Loucy (cell line): Measurements from ENCODE around the gene SSBP3.

ENCODE experiments used
- H2AFZ ChIP-seq: fragments of 200-600 bp; sonication (generic); 2 replicates; pipeline ENCODE4 v1.6.0; 2016; ENCODE audit warnings: antibody characterized with exemption, mild to moderate bottlenecking, low read length, moderate library complexity
- H3F3A ChIP-seq: fragments of 200-600 bp; 2 replicates; pipeline ENCODE4 v1.6.0; 2016; ENCODE audit warnings: antibody characterized with exemption, low read depth, mild to moderate bottlenecking
- H3K27me3 ChIP-seq: fragments of 200-600 bp; sonication (generic); 2 replicates; pipeline ENCODE4 v1.6.1; 2014; ENCODE audit warnings: low read length, mild to moderate bottlenecking; ENCODE audit not compliant: insufficient read depth, poor library complexity, severe bottlenecking
- H3K36me3 ChIP-seq: fragments of 200-600 bp; sonication (generic); 2 replicates; pipeline ENCODE4 v1.6.1; 2016; ENCODE audit warnings: low read length; ENCODE audit not compliant: insufficient read depth
- H3K4me1 ChIP-seq: fragments of 200-600 bp; sonication (generic); 2 replicates; pipeline ENCODE4 v1.5.1; 2014; ENCODE audit warnings: low read length, mild to moderate bottlenecking; ENCODE audit not compliant: insufficient read depth, poor library complexity, severe bottlenecking
- H3K4me2 ChIP-seq: fragments of 200-600 bp; sonication (generic); 2 replicates; pipeline ENCODE4 v1.6.0; 2014; ENCODE audit warnings: antibody characterized with exemption, low read length, low read depth, mild to moderate bottlenecking; ENCODE audit not compliant: poor library complexity, severe bottlenecking
- H3K4me3 ChIP-seq: fragments of 200-600 bp; sonication (generic); 2 replicates; pipeline ENCODE4 v1.5.1; 2014; ENCODE audit warnings: low read length, mild to moderate bottlenecking, mixed read lengths; ENCODE audit not compliant: poor library complexity, severe bottlenecking
- H3K79me2 ChIP-seq: fragments of 200-600 bp; sonication (generic); 2 replicates; pipeline ENCODE4 v1.6.1; 2014; ENCODE audit warnings: low read length; ENCODE audit not compliant: insufficient read depth
- H3K9ac ChIP-seq: fragments of 200-600 bp; sonication (generic); 2 replicates; pipeline ENCODE4 v1.6.0; 2014; ENCODE audit warnings: mild to moderate bottlenecking, low read depth, low read length, moderate library complexity; ENCODE audit not compliant: poor library complexity, severe bottlenecking
- H3K9me2 ChIP-seq: fragments of 200-600 bp; sonication (generic); replicated peaks from 2 replicates; pipeline ENCODE4 v1.6.1; 2016; ENCODE audit warnings: low read depth, low read length, mixed read lengths
- H3K9me3 ChIP-seq: fragments of 200-600 bp; sonication (generic); 2 replicates; pipeline ENCODE4 v1.6.1; 2014; ENCODE audit warnings: mild to moderate bottlenecking, antibody characterized with exemption, low read length, low read depth; ENCODE audit not compliant: insufficient read depth
- H4K20me1 ChIP-seq: fragments of 200-600 bp; sonication (generic); 2 replicates; pipeline ENCODE4 v1.6.0; 2014; ENCODE audit warnings: antibody characterized with exemption, low read length, mild to moderate bottlenecking; ENCODE audit not compliant: insufficient read depth, poor library complexity, severe bottlenecking
- CTCF ChIP-seq: fragments of 200-600 bp; sonication (generic); conservative IDR thresholded peaks from 2 replicates; pipeline ENCODE4 v1.5.1; 2014; ENCODE audit warnings: mild to moderate bottlenecking, antibody characterized with exemption, low read length
- EZH2phosphoT487 ChIP-seq: fragments of 200-600 bp; IDR thresholded peaks from 2 replicates; pipeline ENCODE4 v1.6.1; 2018; ENCODE audit warnings: antibody characterized with exemption, mild to moderate bottlenecking, moderate library complexity, borderline replicate concordance

Gene SSBP3

GRCh38 chr1:54395281-54395934, 10.8 kb downstream of the SSBP3 start:
- H3K79me2 ChIP-seq: peaks cover 98% of the 10 kb centered on the region

GRCh38 chr1:54394104-54394503, 12.1 kb downstream of the SSBP3 start:
- TF ChIP-seq CTCF (no peak), EZH2phosphoT487 (no peak)
- H3K36me3 ChIP-seq: peaks cover 71% of the 10 kb centered on the region; the same call in 1 of the 2 replicates
- H3K9me2 ChIP-seq: no peaks in the 10 kb centered on the region
- peaks cover 97% of the 10 kb centered on the region for H3K79me2 ChIP-seq
- H3F3A ChIP-seq: no peaks in the 10 kb centered on the region
- peaks cover 27% of the 10 kb centered on the region for H4K20me1 ChIP-seq
- H3K4me2 ChIP-seq: no peak overlapping the region
- H3K27me3 ChIP-seq: no peaks in the 10 kb centered on the region
- H3K9ac ChIP-seq: no peak overlapping the region
- no peaks in the 10 kb centered on the region for H3K4me1 ChIP-seq
- no peaks in the 10 kb centered on the region for H3K9me3 ChIP-seq
- no peak overlapping the region for H2AFZ ChIP-seq
- no peak overlapping the region for H3K4me3 ChIP-seq

More at GRCh38 chr1:54395281-54395934, 10.8 kb downstream of the SSBP3 start:
- Histone ChIP-seq H3F3A (no peaks in the 10 kb centered on the region), H3K4me1 (peaks cover 2% of the 10 kb centered on the region), H3K4me3 (no peak overlapping the region), H3K36me3 (peaks cover 78% of the 10 kb centered on the region; the same call in 1 of the 2 replicates), H2AFZ (no peak overlapping the region), H3K4me2 (no peak overlapping the region), H3K9me3 (no peaks in the 10 kb centered on the region), H3K27me3 (no peaks in the 10 kb centered on the region), H4K20me1 (peaks cover 28% of the 10 kb centered on the region), H3K9me2 (no peaks in the 10 kb centered on the region), H3K9ac (no peak overlapping the region)
- no peak for TF ChIP-seq EZH2phosphoT487
- no peak for TF ChIP-seq CTCF

DNA sequence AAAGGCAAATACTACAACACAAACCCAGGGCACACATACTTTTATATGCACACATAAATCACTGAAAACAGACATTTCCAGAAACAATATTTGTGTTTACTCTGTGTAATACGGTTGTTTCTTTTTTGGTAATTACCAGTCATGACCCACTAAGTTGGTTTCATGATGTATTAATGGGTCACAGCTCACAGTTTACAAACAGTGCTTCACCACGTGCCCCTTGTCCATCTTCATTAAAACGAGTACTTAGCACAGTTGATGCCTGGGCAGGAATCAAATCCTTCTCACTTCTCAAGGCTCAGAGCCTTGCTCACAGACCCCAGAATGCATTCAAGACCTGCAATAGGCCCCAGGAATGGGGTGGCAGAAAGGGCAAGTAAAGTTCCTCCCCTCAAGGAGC, 13.8 kb downstream of the SSBP3 start:
- peaks cover 35% of the 10 kb centered on the region for H4K20me1 ChIP-seq
- H3F3A ChIP-seq: no peaks in the 10 kb centered on the region
- no peaks in the 10 kb centered on the region for H3K9me2 ChIP-seq
- no peak overlapping the region for H3K9ac ChIP-seq
- peaks cover 69% of the 10 kb centered on the region; the same call in 1 of the 2 replicates for H3K36me3 ChIP-seq
- no peak overlapping the region for H3K4me2 ChIP-seq
- H2AFZ ChIP-seq: no peak overlapping the region
- H3K79me2 ChIP-seq: peaks cover 97% of the 10 kb centered on the region
- H3K9me3 ChIP-seq: no peaks in the 10 kb centered on the region
- TF ChIP-seq EZH2phosphoT487 (no peak), CTCF (no peak)
- H3K4me1 ChIP-seq: no peaks in the 10 kb centered on the region
- H3K27me3 ChIP-seq: no peaks in the 10 kb centered on the region
- H3K4me3 ChIP-seq: no peak overlapping the region
